Measurements from ENCODE around the gene CLIC6. TPM values are rescaled to one million over a fixed set of nuclear protein-coding genes. Genes with fewer than 3 reads are reported as not detected.
A peak's percentile ranks its signal among the peaks of the same experiment; 100 is the strongest.

Gene CLIC6
- polyA plus RNA-seq (2011; rRNA removed) (0.01 and 0.04 TPM in 2 replicates), polyA plus RNA-seq (2017; fragmentation: RNase III; extraction: RNeasy Plus Mini Kit Qiagen cat#74134 plus additional on column Dnase treatment) (0.04 to 0.08 TPM (median 0.07 TPM) in 3 replicates), polyA minus RNA-seq (2011; rRNA and poly(A)+ RNA removed) (not detected in 2 replicates)
- 0.01 TPM in 2 replicates for polyA plus RNA-seq (2012; cell fraction: cytosol; rRNA removed)
- not detected in 2 replicates for polyA plus RNA-seq (2012; cell fraction: nucleus; rRNA removed)

DNA sequence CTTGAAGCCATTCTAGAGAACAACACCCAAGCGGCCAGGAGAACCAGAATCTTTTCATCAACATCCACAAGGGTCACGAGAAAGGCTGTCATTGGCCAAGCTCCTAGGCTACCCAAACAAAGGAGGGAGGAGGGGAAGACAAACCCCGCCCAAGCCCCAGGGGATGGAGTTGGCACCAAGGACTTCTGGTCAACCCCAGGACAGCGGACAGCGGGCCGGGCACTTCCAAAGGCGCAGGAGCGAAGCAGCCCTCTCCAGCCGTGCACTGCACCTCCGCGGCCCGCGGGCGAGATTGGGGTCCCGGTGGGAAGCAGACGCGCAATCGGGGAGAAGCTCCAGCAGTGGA lies at the start of gene CLIC6:
TSS of gene CLIC6 (plus strand) at position 192 of the 346 bp plus-strand sequence. CDS start 395 bp downstream, outside the sequence.
- Histone ChIP-seq H3K27ac (peak within 1 kb of the TSS in 1 of 2 experiments; percentile 62; a peak in 1 of 6 replicates), H3K4me3 (peak within 1 kb of the TSS; percentile 46), H3K4me1 (no peaks in the 10 kb centered on the region), H3K4me2 (peak within 1 kb of the TSS; percentile 88), H3K9me3 (no peaks in the 10 kb centered on the region)
- WGBS (ENCODE audit: missing lambda C conversion rate): 85% methylated on average over 6 of the region's 18 CpGs
- TF ChIP-seq NFE2L2 (conservative IDR thresholded peaks at IDR 0.05; ENCODE audit: low read length) (no peak), SMC3 (IDR thresholded peaks at IDR 0.05) (no peak), CBX8 (IDR thresholded peaks at IDR 0.05) (no peak), RAD21 (conservative IDR thresholded peaks at IDR 0.05 in 1 of 2, IDR thresholded peaks at IDR 0.05 in 1 of 2) (no peak), HDAC2 (IDR thresholded peaks at IDR 0.05) (no peak), GATA3 (IDR thresholded peaks at IDR 0.05; ENCODE audit: borderline replicate concordance) (no peak), TFCP2L1 (CRISPR knock-in tag; IDR thresholded peaks at IDR 0.05) (no peak), RARB (CRISPR knock-in tag; IDR thresholded peaks at IDR 0.05) (no peak), NPAS2 (CRISPR knock-in tag; IDR thresholded peaks at IDR 0.05; ENCODE audit: borderline replicate concordance) (no peak), ZC3H11A (IDR thresholded peaks at IDR 0.05) (no peak), MYC (IDR thresholded peaks at IDR 0.05; ENCODE audit: borderline replicate concordance, low read length) (no peak), TP53 (CRISPR knock-in tag; IDR thresholded peaks at IDR 0.05) (no peak), CBX2 (IDR thresholded peaks at IDR 0.05; ENCODE audit: borderline replicate concordance, low read depth) (no peak), CEBPB (IDR thresholded peaks at IDR 0.05) (no peak), RNF2 (IDR thresholded peaks at IDR 0.05; ENCODE audit: borderline replicate concordance, low read depth) (no peak)
- TF ChIP-seq, protein P1, sequence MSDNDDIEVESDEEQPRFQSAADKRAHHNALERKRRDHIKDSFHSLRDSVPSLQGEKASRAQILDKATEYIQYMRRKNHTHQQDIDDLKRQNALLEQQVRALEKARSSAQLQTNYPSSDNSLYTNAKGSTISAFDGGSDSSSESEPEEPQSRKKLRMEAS (IDR thresholded peaks at IDR 0.05): no peak
- TF ChIP-seq, protein P2, sequence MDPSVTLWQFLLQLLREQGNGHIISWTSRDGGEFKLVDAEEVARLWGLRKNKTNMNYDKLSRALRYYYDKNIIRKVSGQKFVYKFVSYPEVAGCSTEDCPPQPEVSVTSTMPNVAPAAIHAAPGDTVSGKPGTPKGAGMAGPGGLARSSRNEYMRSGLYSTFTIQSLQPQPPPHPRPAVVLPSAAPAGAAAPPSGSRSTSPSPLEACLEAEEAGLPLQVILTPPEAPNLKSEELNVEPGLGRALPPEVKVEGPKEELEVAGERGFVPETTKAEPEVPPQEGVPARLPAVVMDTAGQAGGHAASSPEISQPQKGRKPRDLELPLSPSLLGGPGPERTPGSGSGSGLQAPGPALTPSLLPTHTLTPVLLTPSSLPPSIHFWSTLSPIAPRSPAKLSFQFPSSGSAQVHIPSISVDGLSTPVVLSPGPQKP (IDR thresholded peaks at IDR 0.05; ENCODE audit: low read depth, low read length): no peak
- POLR2A ChIA-PET: no interaction called here
- ATAC-seq: no peak
- no peak for DNase-seq (ENCODE audit: low read depth in 1 of 2, low spot score in 1 of 2)
- no peak for FAIRE-seq
- CTCF ChIA-PET: interaction anchor here (0.5 kb wide), 1 partner anchor 1360 kb away, joined by 3 read pairs; no protein-coding TSS in a partner anchor

DNA sequence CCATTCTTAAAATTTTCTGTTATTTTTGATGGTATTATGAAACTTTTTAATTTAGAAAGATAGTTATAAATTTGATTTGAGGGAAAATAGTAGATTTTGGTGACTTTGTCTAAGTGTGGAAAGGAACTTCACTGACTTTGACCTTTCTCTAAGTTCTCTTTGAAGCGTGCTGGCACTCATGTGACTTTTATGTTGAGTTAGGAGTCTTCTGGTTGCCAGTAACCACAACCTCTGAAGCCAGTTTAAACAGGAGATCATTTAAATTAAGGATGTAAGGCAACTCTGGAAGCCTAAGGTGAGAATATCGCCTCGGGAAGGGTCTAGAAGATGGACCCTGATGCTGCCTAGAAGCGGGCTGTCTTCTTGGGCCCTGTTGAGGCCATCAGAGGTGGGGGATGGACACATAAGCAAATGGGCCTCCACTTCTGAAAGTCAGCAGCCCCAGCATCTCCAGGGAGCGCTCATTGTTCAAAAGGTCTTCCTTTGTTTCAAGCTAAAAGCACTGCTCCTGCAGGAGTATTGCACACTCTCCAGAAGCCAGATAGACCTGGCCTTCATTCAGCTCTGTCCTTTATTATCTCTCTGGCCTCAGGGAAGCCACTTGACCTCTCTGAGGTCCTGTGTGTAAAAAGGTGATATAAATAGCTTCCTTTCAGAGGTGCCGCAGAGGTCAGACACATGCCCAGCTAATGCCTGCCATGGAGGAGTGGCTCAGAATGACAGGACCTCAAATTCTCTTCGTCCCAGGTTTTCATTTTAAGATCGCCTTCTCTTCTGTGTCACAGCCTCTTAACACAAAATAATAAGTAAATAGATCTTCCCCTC lies 48.7 kb upstream of the CLIC6 start:
- Histone ChIP-seq H3K4me1 (no peaks in the 10 kb centered on the region), H3K27ac (no peak overlapping the region), H3K9me3 (no peaks in the 10 kb centered on the region), H3K4me2 (no peak overlapping the region), H3K4me3 (no peak overlapping the region)
- 45% methylated on average over 8 of the region's 8 CpGs for WGBS (ENCODE audit: missing lambda C conversion rate)
- ATAC-seq (no peak), FAIRE-seq (no peak), DNase-seq (ENCODE audit: low read depth in 1 of 2, low spot score in 1 of 2) (no peak)
- ChIA-PET CTCF (interaction anchor here (1.4 kb wide), 1 partner anchor 17 kb away, joined by 4 read pairs; no protein-coding TSS in a partner anchor), POLR2A (no interaction called here)
- TF ChIP-seq ZFP36 (IDR thresholded peaks at IDR 0.05; ENCODE audit: borderline replicate concordance, partially characterized antibody): no peak
- TF ChIP-seq HOXB5 (CRISPR knock-in tag; IDR thresholded peaks at IDR 0.05): no peak
- TF ChIP-seq CHD2 (IDR thresholded peaks at IDR 0.05; ENCODE audit: low read length, partially characterized antibody): no peak
- no peak for TF ChIP-seq KDM1A (IDR thresholded peaks at IDR 0.05; ENCODE audit: low read depth)
- no peak for TF ChIP-seq SMC3 (IDR thresholded peaks at IDR 0.05)
- TF ChIP-seq CHD4 (IDR thresholded peaks at IDR 0.05; ENCODE audit: borderline replicate concordance): no peak
- TF ChIP-seq PHF8 (IDR thresholded peaks at IDR 0.05; ENCODE audit: borderline replicate concordance, low read depth): no peak
- TF ChIP-seq, protein P3, sequence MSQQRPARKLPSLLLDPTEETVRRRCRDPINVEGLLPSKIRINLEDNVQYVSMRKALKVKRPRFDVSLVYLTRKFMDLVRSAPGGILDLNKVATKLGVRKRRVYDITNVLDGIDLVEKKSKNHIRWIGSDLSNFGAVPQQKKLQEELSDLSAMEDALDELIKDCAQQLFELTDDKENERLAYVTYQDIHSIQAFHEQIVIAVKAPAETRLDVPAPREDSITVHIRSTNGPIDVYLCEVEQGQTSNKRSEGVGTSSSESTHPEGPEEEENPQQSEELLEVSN (IDR thresholded peaks at IDR 0.05; ENCODE audit: borderline replicate concordance, low read depth): no peak
- TF ChIP-seq, protein P4, sequence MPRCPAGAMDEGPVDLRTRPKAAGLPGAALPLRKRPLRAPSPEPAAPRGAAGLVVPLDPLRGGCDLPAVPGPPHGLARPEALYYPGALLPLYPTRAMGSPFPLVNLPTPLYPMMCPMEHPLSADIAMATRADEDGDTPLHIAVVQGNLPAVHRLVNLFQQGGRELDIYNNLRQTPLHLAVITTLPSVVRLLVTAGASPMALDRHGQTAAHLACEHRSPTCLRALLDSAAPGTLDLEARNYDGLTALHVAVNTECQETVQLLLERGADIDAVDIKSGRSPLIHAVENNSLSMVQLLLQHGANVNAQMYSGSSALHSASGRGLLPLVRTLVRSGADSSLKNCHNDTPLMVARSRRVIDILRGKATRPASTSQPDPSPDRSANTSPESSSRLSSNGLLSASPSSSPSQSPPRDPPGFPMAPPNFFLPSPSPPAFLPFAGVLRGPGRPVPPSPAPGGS (IDR thresholded peaks at IDR 0.05): no peak
- no peak for TF ChIP-seq RFX5 (IDR thresholded peaks at IDR 0.05)
- TF ChIP-seq ZNF302 (CRISPR knock-in tag; IDR thresholded peaks at IDR 0.05): no peak
- TF ChIP-seq HOXB13 (CRISPR knock-in tag; IDR thresholded peaks at IDR 0.05; ENCODE audit: low read depth): no peak
- TF ChIP-seq, protein P2 (IDR thresholded peaks at IDR 0.05; ENCODE audit: low read depth, low read length): no peak
- TF ChIP-seq, protein P1 (IDR thresholded peaks at IDR 0.05): no peak
